ENCODE results near the gene RAB27A.

RAB27A gene

DNA sequence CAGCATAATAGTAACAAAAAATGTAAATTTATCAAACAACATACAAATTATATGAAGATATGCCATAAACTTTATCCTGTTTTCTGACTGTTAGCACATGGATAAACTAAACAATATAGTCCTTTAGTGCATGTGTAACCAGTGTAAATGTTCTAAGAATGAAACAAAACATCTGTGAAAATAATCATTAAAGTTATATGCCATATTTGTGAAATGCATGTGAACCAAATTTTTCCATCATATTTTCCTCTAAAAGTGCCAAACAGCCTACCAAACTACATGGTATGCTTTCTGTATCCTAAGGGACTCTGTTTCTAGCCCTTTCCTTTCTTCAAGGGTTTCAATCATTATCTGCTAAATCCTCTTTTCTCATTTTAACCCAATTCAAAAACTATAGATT, 69.0 kb downstream of the RAB27A start:
- Histone ChIP-seq H3K36me3 (peaks cover 0 to 60% (median 29%) of the 10 kb centered on the region in 11 experiments; a peak in 16 of 22 replicates), H3K9me3 (replicated peaks in 1 of 11) (no peaks in the 10 kb centered on the region), H3K27ac (peak overlapping the region; percentile 84 to 96 (median 91)), H3K9ac (peak overlapping the region; percentile 64 to 85 (median 79)), H3K4me1 (peaks cover 33 to 85% (median 79%) of the 10 kb centered on the region in 10 experiments), H3K4me3 (peak overlapping the region in 4 of 10 experiments; percentile 21 to 50 (median 38); a peak in 7 of 20 replicates), H4K20me1 (no peaks in the 10 kb centered on the region), H3K4me2 (peak overlapping the region; percentile 82 to 96 (median 90)), H3K27me3 (no peaks in the 10 kb centered on the region)
- no peak for TF ChIP-seq Cebpa-rat (IDR thresholded peaks at IDR 0.05)

- peaks cover 0 to 51% (median 19%) of the 10 kb centered on the region in 11 experiments; a peak in 12 of 22 replicates for H3K36me3 ChIP-seq
- peak overlapping the region in 10 of 11 experiments; percentile 35 to 96 (median 91); a peak in 19 of 22 replicates for H3K27ac ChIP-seq
- no peaks in the 10 kb centered on the region for H3K9me3 ChIP-seq (replicated peaks in 1 of 11)
- no peak overlapping the region for H3K4me3 ChIP-seq
- peaks cover 28 to 59% (median 54%) of the 10 kb centered on the region in 10 experiments for H3K4me1 ChIP-seq
- no peaks in the 10 kb centered on the region for H4K20me1 ChIP-seq
- no peaks in the 10 kb centered on the region for H3K27me3 ChIP-seq
- TF ChIP-seq Cebpa-rat (IDR thresholded peaks at IDR 0.05) = no peak
- H3K4me2 ChIP-seq = peak overlapping the region in 8 of 11 experiments; percentile 39 to 96 (median 90); a peak in 15 of 22 replicates
- peak overlapping the region in 8 of 11 experiments; percentile 20 to 64 (median 38); a peak in 12 of 22 replicates for H3K9ac ChIP-seq
Measured at GRCh38 chr15:55218056-55218455, 71.6 kb downstream of the RAB27A start.

DNA sequence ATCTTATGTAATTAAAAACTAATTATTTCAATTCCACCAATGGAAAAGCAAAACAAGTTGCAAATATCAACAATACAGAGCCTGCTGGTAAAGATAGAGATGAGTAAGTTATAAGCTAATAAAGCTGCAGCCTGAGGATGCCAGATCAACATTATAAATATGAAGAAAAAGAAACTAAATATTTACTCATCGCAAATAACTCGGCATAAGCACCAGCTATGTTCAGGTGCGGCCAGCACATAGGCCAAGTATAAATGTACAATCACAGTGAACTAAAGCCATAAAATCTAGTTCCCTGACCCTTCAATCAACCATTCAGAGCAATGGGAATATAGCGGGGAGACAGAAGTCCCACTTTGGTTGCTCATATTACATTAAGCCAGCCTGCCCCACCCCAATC, 85.1 kb downstream of the RAB27A start:
- Histone ChIP-seq H4K20me1 (peaks cover 0 to 16% (median 0%) of the 10 kb centered on the region in 11 experiments; a peak in 2 of 22 replicates), H3K9ac (no peak overlapping the region), H3K36me3 (peaks cover 0 to 71% (median 31%) of the 10 kb centered on the region in 11 experiments; a peak in 19 of 22 replicates), H3K27me3 (no peaks in the 10 kb centered on the region), H3K9me3 (replicated peaks in 1 of 11) (peaks cover 3 to 31% (median 9%) of the 10 kb centered on the region in 11 experiments; a peak in 18 of 22 replicates), H3K4me2 (no peak overlapping the region), H3K4me3 (no peak overlapping the region), H3K4me1 (peaks cover 0 to 9% (median 0%) of the 10 kb centered on the region in 10 experiments; a peak in 1 of 20 replicates), H3K27ac (no peak overlapping the region)
- TF ChIP-seq Cebpa-rat (IDR thresholded peaks at IDR 0.05) = no peak

GRCh38 chr15:55202206-55202605, 87.4 kb downstream of the RAB27A start:
- Histone ChIP-seq H3K4me3 (no peak overlapping the region), H3K27ac (no peak overlapping the region), H3K27me3 (no peaks in the 10 kb centered on the region)

GRCh38 chr15:55198706-55199105, 90.9 kb downstream of the RAB27A start:
- peaks cover 21 to 36% (median 32%) of the 10 kb centered on the region in 10 experiments for H3K4me1 ChIP-seq
- H3K4me3 ChIP-seq = no peak overlapping the region
- no peaks in the 10 kb centered on the region for H3K27me3 ChIP-seq
- H3K4me2 ChIP-seq = peak overlapping the region in 8 of 11 experiments; percentile 16 to 94 (median 90); a peak in 8 of 22 replicates
- H4K20me1 ChIP-seq = peaks cover 17 to 25% (median 21%) of the 10 kb centered on the region in 11 experiments; a peak in 20 of 22 replicates
- H3K27ac ChIP-seq = no peak overlapping the region
- no peak for TF ChIP-seq Cebpa-rat (IDR thresholded peaks at IDR 0.05)
- no peak overlapping the region for H3K9ac ChIP-seq
- peaks cover 6 to 42% (median 20%) of the 10 kb centered on the region in 11 experiments; a peak in 20 of 22 replicates for H3K9me3 ChIP-seq (replicated peaks in 1 of 11)
- H3K36me3 ChIP-seq = peaks cover 7 to 34% (median 17%) of the 10 kb centered on the region in 11 experiments; a peak in 16 of 22 replicates

More at GRCh38 chr15:55202206-55202605, 87.4 kb downstream of the RAB27A start:
- no peak overlapping the region for H3K9ac ChIP-seq
- TF ChIP-seq Cebpa-rat (IDR thresholded peaks at IDR 0.05) = no peak
- H3K4me2 ChIP-seq = no peak overlapping the region
- H3K36me3 ChIP-seq = peaks cover 0 to 57% (median 31%) of the 10 kb centered on the region in 11 experiments; a peak in 19 of 22 replicates
- H4K20me1 ChIP-seq = peaks cover 0 to 9% (median 0%) of the 10 kb centered on the region in 11 experiments; a peak in 2 of 22 replicates
- peaks cover 6 to 42% (median 20%) of the 10 kb centered on the region in 11 experiments; a peak in 20 of 22 replicates for H3K9me3 ChIP-seq (replicated peaks in 1 of 11)
- H3K4me1 ChIP-seq = peaks cover 0 to 15% (median 13%) of the 10 kb centered on the region in 10 experiments; a peak in 18 of 20 replicates

GRCh38 chr15:55197719-55198118, 91.9 kb downstream of the RAB27A start:
- Histone ChIP-seq H3K4me2 (peak overlapping the region; percentile 85 to 94 (median 90)), H3K9ac (peak overlapping the region; percentile 88 to 98 (median 95)), H3K27me3 (no peaks in the 10 kb centered on the region), H3K4me1 (peaks cover 24 to 42% (median 38%) of the 10 kb centered on the region in 10 experiments), H3K9me3 (replicated peaks in 1 of 11) (peaks cover 6 to 42% (median 20%) of the 10 kb centered on the region in 11 experiments; a peak in 20 of 22 replicates), H3K27ac (peak overlapping the region; percentile 81 to 99 (median 96); a peak in 21 of 22 replicates), H4K20me1 (peaks cover 26 to 35% (median 31%) of the 10 kb centered on the region in 11 experiments; a peak in 20 of 22 replicates), H3K4me3 (peak overlapping the region; percentile 65 to 97 (median 89)), H3K36me3 (peaks cover 8 to 31% (median 20%) of the 10 kb centered on the region in 11 experiments; a peak in 20 of 22 replicates)
- TF ChIP-seq Cebpa-rat (IDR thresholded peaks at IDR 0.05) = no peak

- Histone ChIP-seq H4K20me1 (peaks cover 30 to 39% (median 35%) of the 10 kb centered on the region in 11 experiments; a peak in 20 of 22 replicates), H3K27me3 (no peaks in the 10 kb centered on the region), H3K27ac (peak overlapping the region; percentile 81 to 99 (median 96); a peak in 21 of 22 replicates), H3K4me2 (peak overlapping the region; percentile 85 to 94 (median 90)), H3K4me1 (peaks cover 24 to 42% (median 38%) of the 10 kb centered on the region in 10 experiments), H3K9ac (peak overlapping the region; percentile 88 to 98 (median 95)), H3K4me3 (peak overlapping the region; percentile 65 to 97 (median 89)), H3K9me3 (replicated peaks in 1 of 11) (peaks cover 6 to 38% (median 20%) of the 10 kb centered on the region in 11 experiments; a peak in 20 of 22 replicates), H3K36me3 (peaks cover 12 to 35% (median 23%) of the 10 kb centered on the region in 11 experiments; a peak in 21 of 22 replicates)
- no peak for TF ChIP-seq Cebpa-rat (IDR thresholded peaks at IDR 0.05)
Measured at GRCh38 chr15:55197362-55197705, 92.3 kb downstream of the RAB27A start.

- H3K27ac ChIP-seq = peak within 1 kb of the TSS; percentile 81 to 99 (median 96)
- H3K27me3 ChIP-seq = no peaks in the 10 kb centered on the region
- peak within 1 kb of the TSS; percentile 65 to 97 (median 89) for H3K4me3 ChIP-seq
- peaks cover 36 to 45% (median 41%) of the 10 kb centered on the region in 11 experiments; a peak in 20 of 22 replicates for H4K20me1 ChIP-seq
- peaks cover 14 to 37% (median 29%) of the 10 kb centered on the region in 11 experiments for H3K36me3 ChIP-seq
- peaks cover 6 to 32% (median 20%) of the 10 kb centered on the region in 11 experiments; a peak in 20 of 22 replicates for H3K9me3 ChIP-seq (replicated peaks in 1 of 11)
- peak within 1 kb of the TSS; percentile 88 to 98 (median 95) for H3K9ac ChIP-seq
- H3K4me1 ChIP-seq = peaks cover 24 to 44% (median 38%) of the 10 kb centered on the region in 10 experiments
- peak within 1 kb of the TSS; percentile 85 to 94 (median 90) for H3K4me2 ChIP-seq
- peak; percentile 20 to 96 (median 84); a peak in 20 of 22 replicates for TF ChIP-seq Cebpa-rat (IDR thresholded peaks at IDR 0.05)
Measured at GRCh38 chr15:55196458-55197361, 92.9 kb downstream of the RAB27A start, which contains the start of gene RSL24D1. Gene RSL24D1 (minus strand): TSS chr15:55196941. CDS start chr15:55196890, 51 bp downstream.
